Fibroblast of lung (primary cell): ENCODE results near the gene TEX13C.
"Not testable (repeated sequence)": the region's sequence is repeated elsewhere in the genome, so short reads cannot be mapped to it uniquely, and the experiment has no call there.

Experiments used
- EZH2 ChIP-seq: IDR thresholded peaks from 2 replicates; pipeline ENCODE4 v1.5.1; 2012; ENCODE audit warnings: low read length, control low read depth, mild to moderate bottlenecking; ENCODE audit errors: missing control alignments
- TF ChIP-seq, protein P1 (sequence below), 2 donors: IDR thresholded peaks in 1 of 2; conservative IDR thresholded peaks in 1 of 2; 1 replicate in 1 of 2; 2 replicates in 1 of 2; pipeline ENCODE4 v1.5.1; 2011 to 2012; ENCODE audit warnings: low read length in 2 of 2, control low read depth in 1 of 2, inconsistent platforms in 1 of 2, low read depth in 1 of 2, mild to moderate bottlenecking in 1 of 2

DNA sequence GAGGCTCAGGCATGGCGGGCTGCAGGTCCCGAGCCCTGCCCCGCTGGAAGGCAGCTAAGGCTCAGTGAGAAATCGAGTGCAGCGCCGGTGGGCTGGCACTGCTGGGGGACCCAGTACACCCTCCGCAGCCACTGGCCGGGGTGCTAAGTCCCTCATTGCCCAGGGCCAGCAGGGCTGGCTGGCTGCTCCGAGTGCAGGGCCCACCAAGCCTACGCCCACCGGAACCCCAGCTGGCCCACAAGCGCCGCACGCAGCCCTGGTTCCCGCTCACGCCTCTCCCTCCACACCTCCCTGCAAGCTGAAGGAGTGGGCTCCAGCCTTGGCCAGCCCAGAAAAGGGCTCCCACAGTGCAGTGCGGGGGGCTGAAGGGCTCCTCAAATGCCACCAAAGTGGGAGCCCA, 505 bp upstream of the TEX13C start:
- TF ChIP-seq, protein P1, sequence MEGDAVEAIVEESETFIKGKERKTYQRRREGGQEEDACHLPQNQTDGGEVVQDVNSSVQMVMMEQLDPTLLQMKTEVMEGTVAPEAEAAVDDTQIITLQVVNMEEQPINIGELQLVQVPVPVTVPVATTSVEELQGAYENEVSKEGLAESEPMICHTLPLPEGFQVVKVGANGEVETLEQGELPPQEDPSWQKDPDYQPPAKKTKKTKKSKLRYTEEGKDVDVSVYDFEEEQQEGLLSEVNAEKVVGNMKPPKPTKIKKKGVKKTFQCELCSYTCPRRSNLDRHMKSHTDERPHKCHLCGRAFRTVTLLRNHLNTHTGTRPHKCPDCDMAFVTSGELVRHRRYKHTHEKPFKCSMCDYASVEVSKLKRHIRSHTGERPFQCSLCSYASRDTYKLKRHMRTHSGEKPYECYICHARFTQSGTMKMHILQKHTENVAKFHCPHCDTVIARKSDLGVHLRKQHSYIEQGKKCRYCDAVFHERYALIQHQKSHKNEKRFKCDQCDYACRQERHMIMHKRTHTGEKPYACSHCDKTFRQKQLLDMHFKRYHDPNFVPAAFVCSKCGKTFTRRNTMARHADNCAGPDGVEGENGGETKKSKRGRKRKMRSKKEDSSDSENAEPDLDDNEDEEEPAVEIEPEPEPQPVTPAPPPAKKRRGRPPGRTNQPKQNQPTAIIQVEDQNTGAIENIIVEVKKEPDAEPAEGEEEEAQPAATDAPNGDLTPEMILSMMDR (conservative IDR thresholded peaks at IDR 0.05 in 1 of 2, IDR thresholded peaks at IDR 0.05 in 1 of 2; ENCODE audit: low read depth in 1 of 2, low read length in 2 of 2), result not testable (repeated sequence)
- not testable (repeated sequence) for TF ChIP-seq EZH2
